NB4 (cell line): ENCODE measurements around the gene SIVA1.

Source experiments
- DNase-seq: peaks from one replicate; pipeline ENCODE4 v3.0.0; 2010; ENCODE audit warnings: low read depth
- H3K4me3 ChIP-seq: one replicate; pipeline ENCODE4 v1.5.1; 2011; ENCODE audit warnings: mild to moderate bottlenecking, low read depth, low read length, moderate library complexity
- MYC ChIP-seq: IDR thresholded peaks from 2 replicates; pipeline ENCODE4 v1.6.1; 2011; ENCODE audit warnings: low read depth, low read length
- POLR2A ChIP-seq: IDR thresholded peaks from 2 replicates; pipeline ENCODE4 v1.6.1; 2011; ENCODE audit warnings: mild to moderate bottlenecking; ENCODE audit not compliant: insufficient read length; ENCODE audit errors: extremely low read depth
- TF ChIP-seq, protein P1 (sequence below): IDR thresholded peaks from one replicate; pipeline ENCODE4 v1.5.1; 2012; ENCODE audit warnings: low read depth, low read length
- TF ChIP-seq, protein P2 (sequence below): IDR thresholded peaks from 2 replicates; pipeline ENCODE4 v1.6.1; 2011; ENCODE audit warnings: low read depth, low read length

SIVA1 gene

DNA sequence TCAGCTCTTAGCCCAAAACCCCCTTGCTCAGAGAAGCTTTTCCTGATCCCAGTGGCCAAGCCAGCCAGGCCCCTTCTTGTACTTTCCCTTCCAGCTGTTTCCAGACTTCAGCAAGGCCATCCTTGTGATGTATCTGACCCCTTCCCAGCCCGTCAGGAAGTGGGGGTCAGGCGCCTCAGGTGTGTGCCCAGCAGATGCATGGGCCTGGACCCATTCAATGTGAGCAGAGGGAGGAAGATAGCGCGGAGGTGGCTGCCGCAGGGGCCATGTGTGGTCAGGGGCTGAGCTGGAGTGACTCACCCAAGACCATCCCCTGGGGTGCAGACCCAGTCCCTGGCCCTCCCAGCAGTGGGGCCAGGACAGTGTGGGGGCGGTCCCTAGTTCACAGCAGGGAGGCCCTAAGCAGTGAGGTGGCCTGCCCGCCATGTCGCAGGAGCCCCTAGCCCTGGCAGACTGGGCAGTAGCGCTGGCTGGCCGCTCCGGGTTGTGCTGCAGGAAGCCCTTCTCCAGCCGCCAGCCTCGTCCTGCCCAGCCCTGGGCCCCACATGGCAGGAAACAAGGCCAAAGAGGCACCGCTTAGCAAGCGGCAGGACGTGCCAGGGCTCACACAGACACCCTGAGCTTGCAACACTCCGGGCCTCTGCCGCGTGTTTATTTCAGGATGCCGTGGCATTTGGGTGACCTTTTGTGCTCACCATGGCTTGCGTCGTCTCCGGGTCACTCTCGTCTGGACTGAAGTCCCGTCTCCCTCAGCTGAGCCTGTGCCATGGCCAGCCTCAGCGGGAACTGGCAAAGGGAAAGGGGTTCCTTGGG lies 16.9 kb upstream of the SIVA1 start:
- TF ChIP-seq, protein P1, sequence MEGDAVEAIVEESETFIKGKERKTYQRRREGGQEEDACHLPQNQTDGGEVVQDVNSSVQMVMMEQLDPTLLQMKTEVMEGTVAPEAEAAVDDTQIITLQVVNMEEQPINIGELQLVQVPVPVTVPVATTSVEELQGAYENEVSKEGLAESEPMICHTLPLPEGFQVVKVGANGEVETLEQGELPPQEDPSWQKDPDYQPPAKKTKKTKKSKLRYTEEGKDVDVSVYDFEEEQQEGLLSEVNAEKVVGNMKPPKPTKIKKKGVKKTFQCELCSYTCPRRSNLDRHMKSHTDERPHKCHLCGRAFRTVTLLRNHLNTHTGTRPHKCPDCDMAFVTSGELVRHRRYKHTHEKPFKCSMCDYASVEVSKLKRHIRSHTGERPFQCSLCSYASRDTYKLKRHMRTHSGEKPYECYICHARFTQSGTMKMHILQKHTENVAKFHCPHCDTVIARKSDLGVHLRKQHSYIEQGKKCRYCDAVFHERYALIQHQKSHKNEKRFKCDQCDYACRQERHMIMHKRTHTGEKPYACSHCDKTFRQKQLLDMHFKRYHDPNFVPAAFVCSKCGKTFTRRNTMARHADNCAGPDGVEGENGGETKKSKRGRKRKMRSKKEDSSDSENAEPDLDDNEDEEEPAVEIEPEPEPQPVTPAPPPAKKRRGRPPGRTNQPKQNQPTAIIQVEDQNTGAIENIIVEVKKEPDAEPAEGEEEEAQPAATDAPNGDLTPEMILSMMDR: no peak
- TF ChIP-seq MYC: 0 out of 2 replicates have a peak, but pooled peaks have one; percentile 2
- TF ChIP-seq POLR2A: peak; percentile 24
- TF ChIP-seq, protein P2, sequence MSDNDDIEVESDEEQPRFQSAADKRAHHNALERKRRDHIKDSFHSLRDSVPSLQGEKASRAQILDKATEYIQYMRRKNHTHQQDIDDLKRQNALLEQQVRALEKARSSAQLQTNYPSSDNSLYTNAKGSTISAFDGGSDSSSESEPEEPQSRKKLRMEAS: peak; percentile 63
- DNase-seq: peak; percentile 83
- no peak overlapping the region for H3K4me3 ChIP-seq

DNA sequence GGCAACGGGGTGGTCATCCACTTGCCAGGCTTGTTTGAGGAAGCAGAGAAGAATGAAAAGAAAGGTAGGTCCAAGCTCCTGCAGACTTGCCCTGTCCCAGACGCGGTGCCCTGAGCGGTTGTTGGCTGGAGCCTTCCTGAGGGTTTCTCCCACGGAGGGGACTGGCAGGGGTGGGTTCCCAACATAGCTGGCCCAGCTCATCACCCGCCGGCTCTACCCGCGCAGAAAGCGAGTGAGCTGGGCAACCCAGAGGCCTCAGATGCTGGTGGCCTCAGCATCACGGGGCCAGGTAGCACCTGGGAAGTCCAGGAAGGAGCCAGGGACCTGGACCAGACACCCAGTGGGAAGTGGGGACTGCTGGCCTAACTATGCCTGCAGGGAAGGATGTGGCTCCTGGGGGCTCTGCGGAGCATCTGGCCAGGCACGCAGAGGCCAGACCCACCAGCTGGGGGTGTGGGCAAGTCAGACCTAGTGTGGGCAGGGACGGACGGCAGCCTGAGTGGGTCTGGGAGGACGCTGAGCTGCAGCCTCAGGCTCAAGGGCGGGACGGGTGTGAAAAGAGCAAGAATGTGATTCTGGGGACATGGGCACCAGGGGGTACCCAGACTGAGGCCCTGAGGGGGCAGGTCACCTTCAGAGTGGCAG lies 14.4 kb upstream of the SIVA1 start:
- no peak overlapping the region for H3K4me3 ChIP-seq
- DNase-seq: no peak
- TF ChIP-seq POLR2A (no peak), MYC (no peak)
- TF ChIP-seq, protein P2: no peak
- TF ChIP-seq, protein P1: no peak

DNA sequence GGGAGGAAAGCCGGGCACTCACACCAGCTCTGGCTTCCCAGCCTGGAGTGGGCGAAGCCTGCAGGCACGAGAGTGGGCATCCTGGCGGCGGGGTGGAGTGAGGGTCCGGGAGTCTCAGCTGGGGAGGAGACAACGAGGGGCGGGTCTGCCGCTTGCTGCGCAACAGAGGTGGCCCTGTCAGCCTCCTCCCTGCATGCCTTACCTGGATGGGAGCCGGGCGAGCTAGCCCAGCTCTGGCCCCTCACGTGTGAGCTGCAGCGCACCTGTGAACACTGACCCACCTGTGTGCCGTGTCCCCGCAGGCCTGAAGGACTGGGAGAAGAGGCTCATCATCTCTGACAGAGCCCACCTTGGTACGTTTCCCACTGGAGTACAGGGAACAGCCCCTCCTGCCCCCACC lies 13.9 kb upstream of the SIVA1 start:
- TF ChIP-seq, protein P1: no peak
- no peak for TF ChIP-seq POLR2A
- no peak for TF ChIP-seq MYC
- TF ChIP-seq, protein P2: no peak
- H3K4me3 ChIP-seq: no peak overlapping the region
- DNase-seq: no peak

DNA sequence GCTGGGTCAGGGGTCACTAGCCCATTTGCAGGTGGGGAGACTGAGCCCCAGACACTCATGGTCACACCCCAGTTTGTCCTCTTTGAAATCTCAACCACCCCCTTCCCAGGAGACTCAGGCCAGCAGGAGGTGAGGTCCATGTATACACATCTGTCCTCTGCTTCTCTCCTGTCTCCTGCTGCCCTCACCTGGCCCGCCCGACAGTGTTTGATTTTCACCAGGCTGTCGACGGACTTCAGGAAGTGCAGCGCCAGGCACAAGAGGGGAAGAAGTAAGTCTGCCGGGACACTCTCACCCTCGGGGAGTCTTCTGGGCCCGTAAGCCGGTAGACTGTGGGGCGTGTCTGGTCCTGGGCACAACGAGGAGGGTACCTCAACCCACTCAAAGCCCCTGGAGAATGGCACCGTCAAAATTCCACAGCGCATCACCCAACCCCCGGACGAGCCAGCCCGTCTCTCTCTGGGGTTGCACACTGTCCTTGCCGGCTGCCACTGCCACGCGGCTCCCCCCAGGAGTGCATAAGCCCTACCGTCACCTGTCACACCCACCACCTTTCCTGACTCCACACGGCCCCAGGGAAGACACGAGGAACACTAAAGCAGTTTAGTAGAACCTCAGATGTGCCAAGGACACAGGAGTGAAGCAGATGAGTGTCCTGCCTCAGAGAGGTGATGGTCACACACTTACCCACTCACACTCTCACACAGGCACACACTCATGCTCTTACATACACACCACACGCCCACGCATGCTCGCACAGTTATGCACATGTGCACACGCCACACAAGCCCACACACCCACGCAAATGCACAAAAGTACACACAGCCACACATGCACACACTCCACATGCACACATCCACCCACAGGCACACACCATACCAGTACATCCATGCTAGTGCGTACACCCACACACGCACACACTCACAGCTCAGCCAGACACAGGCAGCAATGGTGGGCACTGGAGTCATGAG lies 13.1 kb upstream of the SIVA1 start:
- TF ChIP-seq MYC (no peak), POLR2A (no peak)
- TF ChIP-seq, protein P2: no peak
- TF ChIP-seq, protein P1: no peak
- no peak overlapping the region for H3K4me3 ChIP-seq
- DNase-seq: no peak

DNA sequence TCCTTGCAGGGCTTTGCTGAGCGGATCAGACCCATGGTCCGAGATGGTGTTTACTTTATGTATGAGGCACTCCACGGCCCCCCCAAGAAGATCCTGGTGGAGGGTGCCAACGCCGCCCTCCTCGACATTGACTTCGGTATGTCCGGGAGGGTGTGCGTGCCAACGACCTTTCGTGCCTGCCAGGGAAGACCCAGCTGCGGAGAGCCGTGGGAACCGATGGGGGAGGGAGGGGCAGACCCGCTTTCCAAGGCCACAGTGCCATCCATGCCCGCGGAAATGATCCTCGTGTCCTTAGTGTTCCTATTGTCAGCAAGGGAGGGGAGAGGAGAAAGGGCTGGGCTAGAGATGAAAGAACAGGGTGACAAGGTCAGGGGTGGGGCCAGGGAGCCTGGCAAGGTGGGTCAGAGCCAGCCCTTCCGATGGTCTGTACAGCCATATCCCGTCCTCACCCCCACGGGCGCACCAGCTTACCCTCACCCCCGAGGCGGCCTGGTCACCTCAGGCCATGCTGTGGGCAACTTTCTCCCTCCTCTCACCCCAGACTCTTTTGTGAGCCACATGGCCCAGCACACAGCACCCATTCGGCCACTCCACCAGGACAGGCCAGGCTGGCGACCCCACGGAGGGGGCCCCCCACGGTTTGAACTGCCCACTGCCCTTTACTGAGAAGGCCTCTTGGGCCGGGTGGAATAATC lies 11.7 kb upstream of the SIVA1 start:
- H3K4me3 ChIP-seq: no peak overlapping the region
- TF ChIP-seq, protein P1: no peak
- no peak for TF ChIP-seq POLR2A
- TF ChIP-seq MYC: no peak
- DNase-seq: no peak
